Heart left ventricle (tissue), 13 donors: Measurements from ENCODE around the gene MGA.

Experiments used
- CTCF ChIP-seq, 12 donors: fragments of 200-600 bp; sonication (generic) in 4 of 12; IDR thresholded peaks; one replicate each; pipeline versions ENCODE4 v1.5.0 to v1.8.0; 2018 to 2022; ENCODE audit warnings: antibody characterized with exemption in 12 of 12, mild to moderate bottlenecking in 5 of 12
- POLR2A ChIP-seq, 2 donors: fragments of 450-650 bp; IDR thresholded peaks; one replicate each; pipeline ENCODE4 v1.6.1; 2017; ENCODE audit warnings: antibody characterized with exemption in 2 of 2, mild to moderate bottlenecking in 2 of 2, moderate library complexity in 2 of 2
- donor health status: ischemic (EF 13 %, LVEDD 7.1; RV severe dilation, severe dysfunction).
- donor health status: DM: no; HTN: yes; CAD: no.
- donor health status: DM: no; HTN: no; CAD: no.
- donor health status: ischemic (EF 25% LVEDD 6.9; RV normal size, moderate dysfunction).
- donor health status: ischemic (EF 25% LVEDD 5.7; RV mildly dilated, moderate dysfunction).
- donor health status: ischemic (EF 35%, LVEDD 5.7; RV mildly dilated, moderate dysfunction).
- donor health status: nonischemic (EF 11% LVEDD 7.7; RV severe dilation, severe dysfunction).
- donor health status: DM: yes; HTN: yes; CAD: no.
- donor health status: PGD.
- donor health status: ischemic (EF 29% LVEDD 5.4; RV normal size, mild dysfunction).
- donor health status: nonischemic (EF 23%, LVEDD 6.1; RV moderate dilation, normal function).

- no peak for TF ChIP-seq CTCF (IDR thresholded peaks at IDR 0.05)
- no peak for TF ChIP-seq POLR2A (IDR thresholded peaks at IDR 0.05)
These were observed 136.0 kb downstream of the MGA start for GRCh38 chr15:41795996-41796856.
